HG02973 (cell line): ENCODE measurements around the gene IRGC.
"Not testable (repeated sequence)": the region's sequence is repeated elsewhere in the genome, so short reads cannot be mapped to it uniquely, and the experiment has no call there.

Source experiments
- ATAC-seq: cut with Tn5 transposase; IDR thresholded peaks from one replicate; pipeline ENCODE4 v1.9.1; 2021; ENCODE audit warnings: moderate library complexity; ENCODE audit not compliant: unreplicated experiment

The IRGC gene

DNA sequence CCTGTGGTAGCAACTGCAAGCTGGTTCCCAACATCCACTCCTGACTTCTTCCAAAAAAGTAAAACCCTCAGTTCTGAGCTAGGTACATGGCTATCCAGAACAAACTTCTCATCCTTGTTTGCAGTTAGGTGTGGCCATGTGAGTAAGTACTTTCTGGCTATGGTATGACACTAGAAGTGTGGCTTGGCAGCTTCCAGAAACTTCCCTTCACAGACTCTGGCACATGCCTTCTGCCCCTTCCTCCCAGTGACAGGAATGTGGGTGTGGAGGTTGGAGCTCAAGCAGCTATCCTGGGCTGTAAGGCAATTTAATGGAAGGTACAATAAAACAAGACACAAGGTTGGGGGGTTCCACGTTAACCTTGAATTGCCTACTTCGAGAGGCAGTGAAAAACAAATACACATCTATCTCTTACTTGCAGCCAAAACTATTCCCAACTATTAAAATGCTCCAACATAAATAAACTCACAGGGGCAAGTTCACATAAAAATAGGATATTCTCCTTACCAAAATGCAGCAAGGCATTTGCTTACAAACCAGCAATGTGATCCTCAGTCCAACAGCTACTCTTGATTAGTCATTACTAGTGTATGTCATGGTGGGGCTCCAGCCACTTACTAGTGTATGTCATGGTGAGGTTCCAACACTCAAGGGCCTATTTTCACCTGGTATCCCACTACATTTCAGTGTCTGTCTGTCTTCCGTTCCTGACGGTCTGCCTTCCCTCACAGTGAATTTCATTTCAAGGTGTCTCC, 35.8 kb downstream of the IRGC start:
- ATAC-seq = no peak

DNA sequence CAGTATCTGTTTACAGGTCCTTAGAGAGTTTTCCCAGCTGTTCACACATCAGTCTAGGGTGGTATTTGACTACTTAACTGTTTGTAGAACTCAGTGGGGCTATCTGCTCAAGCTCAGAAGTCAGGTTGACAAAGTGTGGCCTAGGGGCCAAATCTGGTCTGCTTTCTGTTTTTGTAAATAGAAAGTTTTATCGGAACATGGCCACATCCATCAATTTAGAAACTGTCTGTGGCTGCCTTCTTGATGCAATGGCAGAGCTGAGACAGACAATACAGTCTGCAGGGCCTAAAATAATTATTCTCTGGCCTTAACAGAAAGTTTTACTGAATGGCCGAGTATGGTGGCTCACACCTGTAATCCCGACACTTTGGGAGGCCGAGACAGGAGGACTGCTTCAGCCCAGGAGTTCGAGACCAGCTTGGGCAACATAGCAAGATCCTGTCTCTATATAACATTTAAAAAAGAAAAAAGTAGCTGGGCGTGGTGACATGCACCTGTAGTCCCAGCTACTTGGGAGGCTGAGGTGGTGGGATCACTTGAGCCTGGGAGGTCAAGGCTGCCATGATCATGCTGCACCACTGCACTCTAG, 36.5 kb downstream of the IRGC start:
- no peak for ATAC-seq

DNA sequence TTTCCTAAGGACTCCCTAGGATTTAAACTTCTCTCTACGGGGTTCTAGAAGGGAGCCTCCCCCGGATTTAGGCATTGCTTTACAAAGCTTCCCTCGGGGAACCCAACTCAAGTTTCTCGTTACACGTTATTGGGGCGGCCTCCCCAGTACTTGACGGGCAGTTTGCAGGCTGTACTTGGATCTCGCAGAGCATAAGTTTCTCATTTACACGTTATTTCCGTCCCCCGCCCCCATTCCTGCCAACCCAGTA, 38.3 kb downstream of the IRGC start:
- no peak for ATAC-seq

DNA sequence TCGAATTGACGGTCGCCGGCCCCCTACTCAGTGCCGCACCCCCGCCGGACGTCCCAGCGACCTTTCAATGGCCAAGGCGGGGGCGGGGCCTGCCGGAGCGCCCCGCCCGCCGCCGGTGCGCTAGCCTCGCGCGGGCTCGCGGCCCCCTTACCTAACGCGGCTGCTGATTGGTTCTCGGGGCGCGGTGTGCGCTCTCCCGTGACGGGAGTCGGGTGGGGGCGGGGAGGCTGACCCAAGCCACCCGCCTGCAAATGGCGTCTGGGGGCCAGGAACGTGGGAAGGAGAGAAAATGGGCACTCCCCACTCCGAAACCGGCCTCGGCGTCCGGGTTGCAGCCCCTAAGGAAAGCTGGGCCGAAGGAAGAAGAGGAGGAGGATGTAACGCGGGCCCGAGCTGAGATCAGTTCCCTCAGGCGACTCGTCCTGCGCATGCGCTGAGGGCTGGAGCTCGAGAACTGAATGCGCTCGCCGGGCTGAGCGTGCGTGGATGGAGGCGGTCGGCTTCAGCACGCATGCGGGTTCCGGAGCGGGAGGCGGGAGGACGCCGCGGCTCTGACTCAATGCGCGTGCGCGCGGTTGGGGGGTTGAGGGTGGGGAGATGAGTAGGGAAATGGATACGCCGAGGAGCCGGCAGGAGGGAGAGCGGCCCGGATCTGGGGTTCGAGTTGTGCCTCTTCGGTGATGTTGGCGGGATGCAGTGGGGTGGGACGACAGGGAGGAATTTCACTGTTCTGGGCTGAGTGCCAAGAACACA, 38.8 kb downstream of the IRGC start, which contains the start of gene SMG9:
SMG9 (minus strand) TSS at position 460 of the 753 bp plus-strand sequence. CDS start 4,221 bp downstream, outside the sequence.
- ATAC-seq = peak; percentile 50

DNA sequence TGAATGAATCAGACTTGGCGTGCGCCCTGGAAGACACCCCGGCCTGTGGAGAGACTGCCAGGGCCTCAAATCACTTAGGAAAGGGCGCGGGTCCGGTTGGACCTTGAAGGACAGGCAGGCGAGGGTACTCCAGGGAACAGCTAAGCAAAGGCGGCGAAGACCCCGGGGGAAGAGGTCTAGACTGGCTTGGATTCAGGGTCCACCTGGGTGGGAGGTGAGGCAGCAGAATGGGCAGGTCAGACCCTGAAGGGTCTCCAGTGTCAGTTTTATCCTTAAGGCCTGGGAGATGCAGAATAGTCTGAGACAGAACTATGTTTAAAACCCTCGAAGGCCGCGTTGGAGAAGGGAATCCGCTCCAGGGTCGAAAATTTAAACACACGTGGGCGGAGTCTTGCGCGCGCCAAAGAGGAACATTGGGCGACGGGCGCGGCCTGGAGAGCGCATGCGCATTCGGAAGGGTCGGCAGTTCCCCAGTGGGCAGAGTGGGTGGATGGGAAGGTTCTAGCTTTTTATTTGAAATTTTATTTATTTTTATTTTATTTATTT, 39.5 kb downstream of the IRGC start:
- ATAC-seq = no peak

DNA sequence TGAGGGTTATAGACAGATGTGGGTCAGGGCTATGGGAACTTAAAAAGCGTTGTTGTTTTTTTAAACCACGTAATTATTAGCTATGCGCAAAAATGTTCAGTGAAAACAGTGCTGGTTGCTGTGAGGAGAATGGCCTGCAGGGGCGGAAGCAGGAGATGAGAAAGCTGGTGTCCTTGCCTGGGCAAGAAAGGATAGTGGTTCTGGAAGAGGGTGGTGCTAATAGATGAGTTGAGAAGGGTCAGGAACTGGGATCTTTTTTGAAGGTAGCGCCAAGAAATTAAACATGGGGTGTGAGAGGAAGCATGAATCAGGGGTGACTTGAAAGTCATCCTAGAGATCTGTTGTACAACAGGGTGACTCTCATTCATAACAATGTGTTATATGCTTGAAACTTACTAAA, 43.6 kb downstream of the IRGC start:
- ATAC-seq = no peak

DNA sequence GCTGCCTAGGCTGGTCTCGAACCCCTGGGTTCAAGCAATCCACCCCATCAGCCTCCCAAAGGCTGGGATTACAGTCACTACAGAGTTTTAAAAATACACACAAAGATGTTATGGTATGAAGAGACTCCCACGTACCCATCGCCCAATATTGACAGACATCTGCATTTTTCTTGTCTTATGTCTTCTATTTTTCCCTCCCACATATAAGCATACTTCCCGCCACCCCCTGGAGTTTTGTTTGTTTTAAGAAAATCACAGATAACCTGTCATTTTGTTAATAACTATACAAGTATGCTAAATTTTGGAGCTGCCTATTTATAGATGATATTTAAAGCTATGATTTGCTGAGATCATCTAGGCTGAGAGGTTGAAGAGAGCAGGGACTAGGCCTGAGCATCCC, 45.1 kb downstream of the IRGC start:
- no peak for ATAC-seq

DNA sequence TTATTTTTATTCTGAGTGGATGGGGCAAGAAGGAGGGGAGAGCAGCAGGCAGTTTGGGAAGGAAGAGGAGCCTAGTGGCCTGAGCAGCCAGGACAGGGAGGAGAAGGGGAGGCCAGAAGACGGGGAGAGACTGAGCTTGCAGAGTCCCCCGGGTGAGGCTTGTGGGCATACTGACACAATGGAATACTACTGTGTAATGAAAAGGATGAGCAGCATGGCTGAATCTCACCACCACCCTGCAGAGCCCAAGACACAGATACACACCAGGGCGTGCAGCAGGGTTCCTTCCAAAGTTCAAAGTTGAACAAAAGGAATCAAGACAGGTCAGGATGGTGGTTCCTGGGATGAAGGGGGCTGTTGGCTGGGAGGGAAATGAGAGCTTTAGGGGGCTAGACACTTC, 46.9 kb downstream of the IRGC start:
- ATAC-seq = no peak

DNA sequence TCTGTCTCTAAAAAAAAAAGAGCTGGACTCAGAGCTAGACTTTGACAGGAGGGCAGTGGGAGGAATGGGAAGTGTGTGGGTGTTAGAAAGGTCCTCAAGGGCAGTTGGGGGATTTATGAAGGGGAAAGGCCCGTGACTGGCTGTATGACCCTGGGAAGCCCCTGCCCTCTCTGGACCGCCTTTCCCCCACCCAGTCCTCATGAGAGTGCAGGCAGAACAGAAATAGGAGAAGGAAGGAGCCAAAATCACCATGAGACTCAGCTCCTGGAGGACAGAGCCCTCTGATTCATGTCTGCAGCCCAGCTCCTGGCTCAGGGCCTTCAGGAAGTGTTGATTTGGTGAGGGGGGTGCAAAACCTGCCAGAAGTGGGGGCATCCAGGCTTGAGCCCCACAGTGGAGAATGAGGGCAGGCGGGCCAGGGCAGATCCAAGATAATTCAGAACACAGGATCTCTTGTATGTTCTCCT, 47.6 kb downstream of the IRGC start:
- no peak for ATAC-seq

DNA sequence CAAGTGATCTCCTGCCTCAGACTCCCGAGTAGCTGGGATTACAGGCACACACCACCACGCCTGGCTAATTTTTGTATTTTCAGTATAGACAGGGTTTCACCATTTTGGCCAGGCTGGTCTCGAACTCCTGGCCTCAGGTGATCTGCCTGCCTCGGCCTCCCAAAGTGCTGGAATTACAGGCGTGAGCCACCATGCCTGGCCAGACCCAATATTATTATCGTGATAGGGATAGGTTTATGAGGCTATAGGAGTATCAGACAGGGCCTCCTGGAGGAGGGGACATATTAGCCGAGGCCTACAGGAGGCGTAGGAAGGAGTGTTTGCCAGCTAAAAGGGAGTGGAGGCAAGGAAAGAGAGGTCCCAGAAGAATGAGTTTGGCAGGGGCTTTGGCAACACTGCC, 48.8 kb downstream of the IRGC start:
- ATAC-seq = not testable (repeated sequence)

DNA sequence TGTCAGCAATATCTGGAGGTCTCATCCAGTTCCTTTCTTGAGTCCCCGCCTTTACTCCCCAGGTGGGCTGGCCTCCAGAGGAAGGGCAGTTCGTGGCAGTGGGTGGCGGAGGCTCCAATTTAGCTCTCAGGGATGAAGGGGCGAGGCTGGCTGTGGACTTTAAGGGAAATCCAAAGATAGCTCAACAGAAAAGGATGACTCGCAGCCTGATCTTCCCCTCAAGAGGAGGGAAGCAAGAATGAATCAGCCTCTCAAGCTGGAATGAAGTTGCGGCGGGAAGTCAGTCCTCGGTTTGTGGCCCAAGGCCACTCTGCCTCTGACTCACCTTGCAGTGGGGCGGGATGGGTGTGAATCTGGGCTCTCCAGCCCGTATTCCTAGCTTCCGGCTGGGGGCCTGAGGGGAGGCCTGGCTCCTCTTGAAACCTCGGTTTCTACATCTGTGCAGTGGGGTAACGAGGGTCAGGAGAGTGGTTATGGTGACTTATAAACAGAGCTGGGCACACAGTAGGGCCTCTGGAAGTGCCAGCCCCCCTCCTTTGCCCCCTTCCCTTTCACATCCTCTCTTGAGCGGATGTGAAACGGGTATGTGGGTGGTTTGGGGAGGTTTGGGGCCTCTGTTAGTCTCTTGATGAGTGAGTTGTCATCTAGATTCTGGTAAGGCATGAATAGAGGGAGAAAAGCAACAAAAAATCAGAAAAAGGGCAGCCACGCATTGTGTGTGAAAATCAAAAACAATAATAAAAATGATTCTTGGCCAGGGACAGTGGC, 49.4 kb downstream of the IRGC start:
- ATAC-seq = peak; percentile 55

DNA sequence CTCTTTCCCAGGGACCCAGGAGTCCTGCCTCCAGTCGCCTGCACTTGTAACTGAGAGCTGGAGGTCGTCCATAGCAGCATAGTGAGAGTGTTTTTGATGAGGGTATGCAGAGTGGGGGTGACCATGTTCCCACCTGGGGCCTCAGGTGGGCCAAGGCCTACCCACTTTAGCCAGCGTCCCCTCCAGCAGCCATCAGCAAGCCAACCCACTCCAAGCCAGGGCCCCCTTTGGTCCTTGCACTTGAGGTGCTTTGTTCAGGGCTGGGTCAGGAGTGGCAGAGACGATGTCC, 50.8 kb downstream of the IRGC start:
- ATAC-seq = no peak

DNA sequence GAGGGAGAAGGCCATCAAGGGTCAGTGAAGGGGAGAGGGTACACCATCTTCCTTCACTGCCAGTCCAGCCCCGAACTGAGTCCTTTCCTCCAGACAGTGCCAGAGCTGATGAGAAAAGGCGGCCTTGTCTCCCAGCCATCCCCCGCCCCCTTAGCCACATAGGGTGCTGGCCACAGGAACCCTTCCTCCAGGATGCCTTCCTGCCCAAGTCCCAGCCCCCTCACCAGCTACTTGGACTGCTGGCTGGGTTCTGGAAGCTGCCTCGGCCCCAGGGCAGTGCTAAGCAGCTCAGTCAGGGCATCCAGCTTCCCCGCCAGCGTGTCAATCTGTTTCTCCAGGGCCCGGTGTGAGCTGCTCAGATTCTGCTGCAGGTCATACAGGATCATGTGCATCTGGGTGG, 51.4 kb downstream of the IRGC start:
- no peak for ATAC-seq

DNA sequence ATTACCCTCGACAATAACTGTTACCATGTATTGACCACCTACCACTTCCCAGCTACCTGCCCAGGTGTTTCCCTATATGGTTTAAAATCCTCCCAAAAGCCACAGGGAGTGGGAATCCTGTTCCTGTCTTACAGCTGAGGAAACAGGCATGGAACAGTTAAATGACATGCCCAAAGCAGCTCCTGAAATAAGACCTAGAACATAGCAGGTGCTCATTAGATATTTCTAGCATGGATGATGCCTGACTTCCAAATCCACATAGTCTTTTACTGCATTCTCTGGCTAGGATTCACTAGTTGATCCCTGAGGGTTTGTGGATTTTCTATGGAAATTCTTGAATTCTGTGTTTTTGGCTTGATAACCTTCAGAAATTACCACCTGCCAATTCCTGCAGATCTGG, 51.9 kb downstream of the IRGC start:
- ATAC-seq = no peak

DNA sequence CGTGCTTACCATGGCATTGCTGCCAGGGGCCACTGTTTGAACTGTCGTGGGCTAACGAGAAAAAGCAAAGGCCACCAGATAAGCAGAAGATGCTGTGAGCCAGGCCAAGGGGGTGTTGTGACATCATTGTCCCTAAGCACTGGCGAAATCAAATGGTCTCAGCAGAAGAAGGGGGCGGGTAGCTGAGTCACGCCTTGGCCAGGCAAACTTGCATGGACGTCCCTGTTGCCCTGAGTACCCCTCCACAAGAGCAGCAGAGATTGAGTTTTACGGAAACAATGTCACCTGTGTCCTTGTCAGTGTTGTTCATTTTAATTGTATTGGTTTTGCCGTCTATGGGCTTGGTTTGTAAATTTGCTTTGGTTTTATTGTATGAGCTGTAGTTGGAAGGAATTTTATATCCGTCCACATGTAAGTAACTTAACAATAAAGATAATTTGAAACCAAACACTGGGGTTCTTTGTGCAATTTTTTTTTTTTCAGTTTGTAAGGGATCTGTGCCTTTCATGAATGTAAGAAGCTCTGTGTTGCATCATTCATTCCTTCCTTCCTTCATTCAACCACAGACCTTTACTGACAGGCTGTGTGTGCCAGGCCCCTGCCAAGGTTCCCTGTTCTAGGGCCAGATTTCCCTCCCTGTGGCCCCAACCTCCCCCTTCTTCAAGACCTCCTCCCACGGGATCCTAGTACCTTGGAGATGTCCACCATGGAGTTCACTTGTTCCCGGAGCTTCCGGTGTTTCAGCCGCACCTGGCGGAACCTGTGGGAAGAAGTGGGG, 52.6 kb downstream of the IRGC start:
- ATAC-seq = no peak

DNA sequence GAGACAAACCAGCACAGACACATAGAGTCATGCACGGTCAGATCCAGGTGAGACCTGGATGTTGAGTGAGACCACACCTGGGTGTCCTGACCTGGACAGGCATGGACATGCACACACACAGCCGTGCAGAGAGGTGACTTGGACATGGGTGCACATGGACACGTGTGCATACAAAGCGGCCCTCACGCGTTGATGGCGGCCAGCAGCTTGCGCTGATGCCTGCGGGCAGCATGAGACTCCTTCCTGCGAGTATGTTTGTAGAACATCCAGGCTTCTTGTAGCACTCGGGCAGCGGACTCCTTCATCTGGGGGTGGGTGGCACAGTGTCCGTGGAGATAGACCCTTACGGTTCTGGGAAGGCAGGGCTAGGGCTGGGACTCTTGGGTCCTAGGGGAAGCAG, 53.4 kb downstream of the IRGC start:
- ATAC-seq = no peak
